ENCODE results near the gene DCLK1.

The DCLK1 gene

GRCh38 chr13:35785576-35786303, 345.4 kb downstream of the DCLK1 start:
- no peak for DNase-seq (ENCODE audit: low read depth)
- no peak for TF ChIP-seq CTCF (conservative IDR thresholded peaks at IDR 0.05; ENCODE audit: low read depth, low read length)
- no peak overlapping the region for H3K4me3 ChIP-seq (ENCODE audit: low read depth, low read length)

GRCh38 chr13:35784286-35784951, 346.8 kb downstream of the DCLK1 start:
- TF ChIP-seq CTCF (conservative IDR thresholded peaks at IDR 0.05; ENCODE audit: low read depth, low read length) = no peak
- DNase-seq (ENCODE audit: low read depth) = no peak

GRCh38 chr13:35782793-35783192, 348.4 kb downstream of the DCLK1 start:
- no peak for TF ChIP-seq CTCF (conservative IDR thresholded peaks at IDR 0.05; ENCODE audit: low read depth, low read length)
- DNase-seq (ENCODE audit: low read depth) = no peak
- H3K4me3 ChIP-seq (ENCODE audit: low read depth, low read length) = no peak overlapping the region

More at GRCh38 chr13:35784286-35784951, 346.8 kb downstream of the DCLK1 start:
- no peak overlapping the region for H3K4me3 ChIP-seq (ENCODE audit: low read depth, low read length)

GRCh38 chr13:35781036-35782000, 349.9 kb downstream of the DCLK1 start:
- no peak for TF ChIP-seq CTCF (conservative IDR thresholded peaks at IDR 0.05; ENCODE audit: low read depth, low read length)
- no peak overlapping the region for H3K4me3 ChIP-seq (ENCODE audit: low read depth, low read length)
- DNase-seq (ENCODE audit: low read depth) = no peak

- TF ChIP-seq CTCF (conservative IDR thresholded peaks at IDR 0.05; ENCODE audit: low read depth, low read length) = no peak
These were observed 350.6 kb downstream of the DCLK1 start for GRCh38 chr13:35780613-35781012.

GRCh38 chr13:35771898-35772297, 359.3 kb downstream of the DCLK1 start:
- peak; percentile 14 for TF ChIP-seq CTCF (conservative IDR thresholded peaks at IDR 0.05; ENCODE audit: low read depth, low read length)
- peak; percentile 93 for DNase-seq (ENCODE audit: low read depth)
- no peak overlapping the region for H3K4me3 ChIP-seq (ENCODE audit: low read depth, low read length)

More at GRCh38 chr13:35780613-35781012, 350.6 kb downstream of the DCLK1 start:
- H3K4me3 ChIP-seq (ENCODE audit: low read depth, low read length) = no peak overlapping the region
- DNase-seq (ENCODE audit: low read depth) = no peak
